BLaER1 treated with 17β-estradiol and CSF1 and Interleukin-3, amounts not matched to agents 10 nM and 100 nM (cell line): Measurements from ENCODE around the gene PFKFB3.

Source experiments
- H3K27ac ChIP-seq, 11 experiments: shearing (Covaris generic); formaldehyde crosslinking; 2 replicates each; pipeline ENCODE4 v1.8.1; 2022
- H3K27me3 ChIP-seq, 11 experiments: shearing (Covaris generic); formaldehyde crosslinking; 2 replicates each; pipeline ENCODE4 v1.8.1; 2022
- H3K36me3 ChIP-seq, 11 experiments: shearing (Covaris generic); formaldehyde crosslinking; 2 replicates each; pipeline ENCODE4 v1.8.1; 2022
- H3K4me1 ChIP-seq, 10 experiments: shearing (Covaris generic); formaldehyde crosslinking; 2 replicates each; pipeline ENCODE4 v1.8.1; 2022
- H3K4me2 ChIP-seq, 11 experiments: shearing (Covaris generic); formaldehyde crosslinking; 2 replicates each; pipeline ENCODE4 v1.8.1; 2022
- H3K4me3 ChIP-seq, 10 experiments: shearing (Covaris generic); formaldehyde crosslinking; 2 replicates each; pipeline ENCODE4 v1.8.1; 2022
- H3K9ac ChIP-seq, 11 experiments: shearing (Covaris generic); formaldehyde crosslinking; 2 replicates each; pipeline ENCODE4 v1.8.1; 2022
- H3K9me3 ChIP-seq, 11 experiments: shearing (Covaris generic); formaldehyde crosslinking; replicated peaks in 1 of 11; 2 replicates each; pipeline ENCODE4 v1.8.1; 2022
- H4K20me1 ChIP-seq, 11 experiments: shearing (Covaris generic); formaldehyde crosslinking; 2 replicates each; pipeline ENCODE4 v1.8.1; 2022
- Cebpa-rat ChIP-seq, 11 experiments: shearing (Covaris generic); IDR thresholded peaks; 2 replicates each; pipeline ENCODE4 v1.8.1; 2022

Gene PFKFB3

DNA sequence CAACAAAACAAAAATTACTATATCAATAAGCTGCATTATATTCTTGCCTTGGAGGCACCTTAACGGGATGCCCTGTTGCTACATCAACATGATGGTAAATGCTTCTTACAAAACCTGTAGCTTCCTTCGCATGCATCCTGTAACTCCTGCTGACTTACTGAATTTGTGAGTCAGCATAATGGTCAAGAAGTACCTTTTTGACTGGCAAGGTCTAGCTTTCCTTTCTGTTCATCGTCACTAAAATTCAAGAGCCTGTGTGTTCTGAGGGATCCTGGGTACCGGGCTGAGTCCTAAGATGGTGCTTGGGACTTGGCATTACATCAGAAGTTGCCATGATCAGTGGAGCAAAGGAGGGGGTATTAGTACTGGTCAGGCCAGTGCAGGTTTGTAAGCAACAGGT lies 4.9 kb downstream of the PFKFB3 start:
- H3K9ac ChIP-seq: peak overlapping the region in 2 of 11 experiments; percentile 48 to 66; a peak in 3 of 22 replicates

GRCh38 chr10:6208799-6209235 lies 6.1 kb downstream of the PFKFB3 start:
- Histone ChIP-seq H3K9me3 (no peaks in the 10 kb centered on the region; a peak in 1 of 22 replicates), H4K20me1 (peaks cover 75 to 92% (median 81%) of the 10 kb centered on the region in 11 experiments), H3K4me2 (peak overlapping the region; percentile 48 to 89 (median 70)), H3K4me3 (no peak overlapping the region), H3K9ac (peak overlapping the region in 4 of 11 experiments; percentile 10 to 66 (median 41); a peak in 3 of 22 replicates), H3K36me3 (peaks cover 10 to 80% (median 24%) of the 10 kb centered on the region in 11 experiments), H3K27me3 (no peaks in the 10 kb centered on the region), H3K27ac (peak overlapping the region in 4 of 11 experiments; percentile 1 to 34 (median 10); a peak in 5 of 22 replicates), H3K4me1 (peaks cover 65 to 74% (median 71%) of the 10 kb centered on the region in 10 experiments)
- TF ChIP-seq Cebpa-rat (IDR thresholded peaks at IDR 0.05): no peak

More for the DNA sequence above, 4.9 kb downstream of the PFKFB3 start:
- no peak overlapping the region for H3K27ac ChIP-seq
- no peak for TF ChIP-seq Cebpa-rat (IDR thresholded peaks at IDR 0.05)
- H3K4me2 ChIP-seq: peak overlapping the region; percentile 48 to 89 (median 70); a peak in 16 of 22 replicates
- H3K9me3 ChIP-seq: no peaks in the 10 kb centered on the region; a peak in 1 of 22 replicates
- peaks cover 68 to 92% (median 78%) of the 10 kb centered on the region in 11 experiments for H4K20me1 ChIP-seq
- no peak overlapping the region for H3K4me3 ChIP-seq
- peaks cover 0 to 70% (median 12%) of the 10 kb centered on the region in 11 experiments; a peak in 13 of 22 replicates for H3K36me3 ChIP-seq
- peaks cover 60 to 70% (median 64%) of the 10 kb centered on the region in 10 experiments for H3K4me1 ChIP-seq
- H3K27me3 ChIP-seq: no peaks in the 10 kb centered on the region

DNA sequence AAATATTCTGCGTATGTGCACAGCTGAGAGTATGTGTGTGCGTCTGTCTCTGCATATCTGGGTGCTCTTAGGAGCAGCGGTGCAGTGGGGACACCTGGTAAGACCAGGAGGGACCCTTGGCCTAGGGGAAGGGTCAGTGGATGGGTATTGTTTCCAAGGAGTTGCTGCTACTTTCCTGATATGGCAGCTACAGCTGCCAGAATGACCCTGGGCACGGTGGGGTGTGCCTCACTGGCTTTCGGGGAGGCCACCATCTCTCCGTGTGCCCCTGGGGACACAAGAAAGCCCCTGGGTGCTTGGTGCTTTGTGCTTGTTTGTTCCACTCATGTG lies 8.6 kb downstream of the PFKFB3 start:
- Histone ChIP-seq H3K36me3 (peaks cover 35 to 85% (median 49%) of the 10 kb centered on the region in 11 experiments), H3K27me3 (no peaks in the 10 kb centered on the region), H3K4me2 (peak overlapping the region; percentile 54 to 91 (median 75)), H3K4me1 (peaks cover 64 to 84% (median 70%) of the 10 kb centered on the region in 10 experiments), H3K9me3 (no peaks in the 10 kb centered on the region), H3K27ac (peak overlapping the region in 8 of 11 experiments; percentile 4 to 66 (median 42); a peak in 16 of 22 replicates), H3K9ac (peak overlapping the region; percentile 4 to 64 (median 43); a peak in 17 of 22 replicates), H4K20me1 (peaks cover 77 to 96% (median 86%) of the 10 kb centered on the region in 11 experiments), H3K4me3 (no peak overlapping the region)
- no peak for TF ChIP-seq Cebpa-rat (IDR thresholded peaks at IDR 0.05)

DNA sequence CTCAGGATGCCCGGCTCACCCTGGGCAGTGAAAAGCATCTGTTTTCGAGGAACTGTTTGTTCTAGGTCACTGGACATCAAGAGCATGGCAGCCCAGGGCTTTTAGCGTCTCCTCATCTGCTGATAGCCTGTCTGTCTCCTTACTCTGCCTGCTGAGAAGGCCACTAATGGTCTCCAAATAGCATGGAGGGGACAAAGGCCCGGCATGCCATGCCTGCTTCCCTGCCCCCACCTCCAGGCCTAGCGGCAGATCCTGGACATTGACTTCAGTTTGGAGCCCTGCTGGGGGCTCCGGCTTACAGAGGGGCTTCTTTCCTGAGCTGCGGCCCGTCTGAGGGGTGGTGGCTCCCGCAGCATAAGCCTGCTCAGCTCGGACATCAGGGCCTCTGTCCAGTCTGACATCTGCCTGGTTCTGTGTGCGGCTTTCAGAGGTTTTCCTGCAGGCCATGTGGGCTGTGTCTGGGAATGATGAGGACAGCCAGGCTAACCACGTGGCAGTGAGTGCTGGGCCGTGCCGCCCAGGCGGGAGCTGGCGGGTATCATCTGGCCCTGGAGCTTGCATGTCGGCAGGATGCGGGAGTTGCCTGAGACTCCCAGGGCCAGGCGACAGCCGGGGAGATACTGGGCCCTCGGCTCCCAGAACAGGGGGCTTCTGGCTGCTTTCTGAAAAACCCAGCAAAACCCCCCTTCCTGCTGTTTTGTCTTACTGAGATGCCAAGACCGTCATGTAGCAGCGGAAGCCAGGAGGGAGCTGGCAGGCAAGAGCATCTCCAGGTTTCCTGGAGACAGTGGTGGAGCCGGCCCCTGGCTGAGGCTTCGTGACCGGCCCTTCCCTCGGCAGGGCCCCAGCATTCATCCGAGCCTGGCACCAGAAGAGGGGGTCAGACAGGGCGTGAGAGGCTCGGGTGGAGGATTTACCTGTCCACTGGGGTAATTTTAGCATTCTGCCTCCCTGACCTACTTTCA lies 9.2 kb downstream of the PFKFB3 start:
- Histone ChIP-seq H3K27me3 (no peaks in the 10 kb centered on the region), H3K4me3 (no peak overlapping the region), H3K27ac (peak overlapping the region in 8 of 11 experiments; percentile 4 to 66 (median 42); a peak in 15 of 22 replicates), H3K4me2 (peak overlapping the region; percentile 54 to 91 (median 75)), H3K9ac (peak overlapping the region; percentile 4 to 64 (median 40); a peak in 13 of 22 replicates), H4K20me1 (peaks cover 82 to 98% (median 93%) of the 10 kb centered on the region in 11 experiments), H3K4me1 (peaks cover 70 to 90% (median 75%) of the 10 kb centered on the region in 10 experiments), H3K9me3 (no peaks in the 10 kb centered on the region), H3K36me3 (peaks cover 41 to 91% (median 55%) of the 10 kb centered on the region in 11 experiments)
- TF ChIP-seq Cebpa-rat (IDR thresholded peaks at IDR 0.05): no peak

GRCh38 chr10:6212806-6213205 lies 10.1 kb downstream of the PFKFB3 start:
- no peaks in the 10 kb centered on the region for H3K9me3 ChIP-seq
- no peak overlapping the region for H3K4me3 ChIP-seq
- no peak for TF ChIP-seq Cebpa-rat (IDR thresholded peaks at IDR 0.05)
- peaks cover 50 to 92% (median 62%) of the 10 kb centered on the region in 11 experiments for H3K36me3 ChIP-seq
- peak overlapping the region in 1 of 11 experiments; percentile 55; a peak in 1 of 22 replicates for H3K27ac ChIP-seq
- peak overlapping the region in 2 of 11 experiments; percentile 58 to 62; a peak in 2 of 22 replicates for H3K9ac ChIP-seq
- peak overlapping the region in 4 of 11 experiments; percentile 5 to 80 (median 73); a peak in 3 of 22 replicates for H3K4me2 ChIP-seq
- peaks cover 71 to 91% (median 78%) of the 10 kb centered on the region in 10 experiments for H3K4me1 ChIP-seq
- peaks cover 83 to 98% (median 94%) of the 10 kb centered on the region in 11 experiments for H4K20me1 ChIP-seq
- H3K27me3 ChIP-seq: no peaks in the 10 kb centered on the region

DNA sequence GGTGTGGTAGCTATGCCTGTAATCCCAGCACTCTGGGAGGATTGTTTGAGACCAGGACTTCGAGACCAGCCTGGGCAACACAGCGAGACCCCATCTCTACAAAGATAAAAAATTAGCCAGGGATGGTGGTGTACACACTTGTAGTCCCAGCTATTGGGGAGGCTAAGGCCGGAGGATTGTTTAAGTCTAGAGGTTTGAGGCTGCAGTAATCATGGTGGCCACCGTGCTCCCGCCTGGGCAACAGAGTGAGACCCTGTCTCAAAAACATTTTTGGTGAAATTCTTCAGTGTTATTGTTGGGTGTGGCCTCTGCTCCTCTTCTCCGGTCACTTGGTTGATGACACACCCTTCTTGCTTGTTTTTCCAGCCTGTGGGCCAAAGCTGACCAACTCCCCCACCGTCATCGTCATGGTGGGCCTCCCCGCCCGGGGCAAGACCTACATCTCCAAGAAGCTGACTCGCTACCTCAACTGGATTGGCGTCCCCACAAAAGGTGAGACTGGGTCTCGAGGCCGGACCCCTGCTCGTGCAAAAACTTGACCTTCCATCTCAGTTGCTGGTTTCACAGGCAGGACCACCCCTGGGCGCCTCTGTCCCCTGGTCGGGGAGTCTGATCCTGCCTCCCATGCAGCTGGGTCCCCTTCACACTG lies 10.6 kb downstream of the PFKFB3 start:
- Histone ChIP-seq H3K4me2 (peak overlapping the region in 2 of 11 experiments; percentile 5 to 40; a peak in 1 of 22 replicates), H3K9ac (peak overlapping the region in 1 of 11 experiments; percentile 62; a peak in 2 of 22 replicates), H3K9me3 (no peaks in the 10 kb centered on the region), H3K36me3 (peaks cover 54 to 92% (median 66%) of the 10 kb centered on the region in 11 experiments), H3K27me3 (no peaks in the 10 kb centered on the region), H3K4me3 (no peak overlapping the region), H3K4me1 (peaks cover 71 to 90% (median 78%) of the 10 kb centered on the region in 10 experiments), H4K20me1 (peaks cover 77 to 98% (median 93%) of the 10 kb centered on the region in 11 experiments), H3K27ac (no peak overlapping the region)
- no peak for TF ChIP-seq Cebpa-rat (IDR thresholded peaks at IDR 0.05)

DNA sequence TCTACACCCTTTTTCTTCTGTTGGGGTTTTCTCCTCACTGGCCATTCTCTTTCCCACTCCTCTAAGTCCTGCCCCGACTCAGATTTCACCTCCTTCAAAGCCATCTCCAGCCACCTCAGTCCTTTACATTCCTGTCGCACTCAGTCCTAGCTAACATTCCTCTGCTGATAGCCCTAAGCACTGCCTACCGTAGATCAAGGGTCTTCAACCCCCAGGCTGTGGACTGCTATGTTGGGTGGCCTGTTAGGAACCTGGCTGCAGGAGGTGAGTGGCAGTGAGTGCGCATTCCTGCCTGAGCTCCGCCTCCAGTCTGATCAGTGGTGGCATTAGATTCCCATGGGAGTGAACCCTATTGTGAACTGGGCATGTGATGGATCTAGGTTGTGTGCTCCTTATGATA lies 11.2 kb downstream of the PFKFB3 start:
- Histone ChIP-seq H3K27ac (no peak overlapping the region), H3K27me3 (no peaks in the 10 kb centered on the region), H3K36me3 (peaks cover 54 to 92% (median 71%) of the 10 kb centered on the region in 11 experiments), H3K9ac (peak overlapping the region in 1 of 11 experiments; percentile 62; a peak in 1 of 22 replicates), H3K4me3 (no peak overlapping the region), H4K20me1 (peaks cover 77 to 98% (median 93%) of the 10 kb centered on the region in 11 experiments), H3K9me3 (no peaks in the 10 kb centered on the region), H3K4me1 (peaks cover 71 to 90% (median 78%) of the 10 kb centered on the region in 10 experiments), H3K4me2 (peak overlapping the region in 1 of 11 experiments; percentile 40; a peak in 1 of 22 replicates)
- no peak for TF ChIP-seq Cebpa-rat (IDR thresholded peaks at IDR 0.05)

GRCh38 chr10:6214612-6215011 lies 11.9 kb downstream of the PFKFB3 start:
- Histone ChIP-seq H3K9me3 (no peaks in the 10 kb centered on the region), H3K4me3 (no peak overlapping the region), H3K4me1 (peaks cover 71 to 90% (median 78%) of the 10 kb centered on the region in 10 experiments), H3K27ac (no peak overlapping the region), H3K4me2 (peak overlapping the region in 5 of 11 experiments; percentile 24 to 94 (median 65); a peak in 6 of 22 replicates), H3K27me3 (no peaks in the 10 kb centered on the region), H3K36me3 (peaks cover 58 to 92% (median 76%) of the 10 kb centered on the region in 11 experiments), H4K20me1 (peaks cover 77 to 98% (median 93%) of the 10 kb centered on the region in 11 experiments), H3K9ac (peak overlapping the region in 2 of 11 experiments; percentile 21 to 41; a peak in 2 of 22 replicates)
- no peak for TF ChIP-seq Cebpa-rat (IDR thresholded peaks at IDR 0.05)
